Activated CD8-positive, alpha-beta T cell treated with anti-CD3 and anti-CD28 coated beads for 36 hours (primary cell): ENCODE data around the gene PDP2. TPM values are rescaled to one million over a fixed set of nuclear protein-coding genes. Genes with fewer than 3 reads are reported as not detected.

Experiments used
- ATAC-seq: fragments of 200-7000 bp; cut with Tn5 transposase; one replicate; pipeline ENCODE4 v1.10.0; 2021; ENCODE audit warnings: mild to moderate bottlenecking, moderate library complexity
- CTCF ChIA-PET: fragments of 350-600 bp; sonication (Branson Sonifier 250); formaldehyde crosslinking; loops from one replicate; lab custom pipeline; 2021; ENCODE audit warnings: antibody characterized with exemption; lab: Charles Lee
- POLR2A ChIA-PET: fragments of 350-600 bp; sonication (Branson Sonifier 250); formaldehyde crosslinking; loops from one replicate; lab custom pipeline; 2021; ENCODE audit warnings: antibody characterized with exemption; lab: Charles Lee
- DNase-seq: peaks from one replicate; pipeline ENCODE4 v3.0.0-alpha.2; 2020
- H3K27ac Mint-ChIP-seq: one replicate; pipeline ENCODE4 v1.8.0; 2021; ENCODE audit warnings: mild to moderate bottlenecking, mixed read lengths
- H3K27me3 Mint-ChIP-seq: one replicate; pipeline ENCODE4 v1.8.0; 2021; ENCODE audit warnings: mixed read lengths
- H3K36me3 Mint-ChIP-seq: one replicate; pipeline ENCODE4 v1.8.0; 2021; ENCODE audit warnings: low read depth, mixed read lengths
- H3K4me1 Mint-ChIP-seq: one replicate; pipeline ENCODE4 v1.8.0; 2021; ENCODE audit warnings: low read depth, mixed read lengths
- H3K4me3 Mint-ChIP-seq: one replicate; pipeline ENCODE4 v1.8.0; 2021; ENCODE audit warnings: mild to moderate bottlenecking, moderate library complexity, mixed read lengths
- H3K9me3 Mint-ChIP-seq: one replicate; pipeline ENCODE4 v1.8.0; 2021; ENCODE audit warnings: mixed read lengths
- CTCF ChIP-seq: fragments of 200-600 bp; IDR thresholded peaks from one replicate; pipeline ENCODE4 v1.8.0; 2022; ENCODE audit warnings: antibody characterized with exemption, mild to moderate bottlenecking
- intact Hi-C: fragments of 100-400 bp; cut with micrococcal nuclease; formaldehyde crosslinking; loops from one replicate; pipeline ENCODE4 v1.10.0; 2022
- total RNA-seq, 2 experiments: library from RNA; stranded (reverse); gene quantifications; one replicate each; pipeline ENCODE4 v1.2.3, GENCODE V29; 2021

Gene PDP2
- total RNA-seq, 2 experiments from 2014 or later, result 31.2 to 38.1 TPM

- intact Hi-C loops, result no loop called here
- no peak for TF ChIP-seq CTCF
- peaks cover 2% of the 10 kb centered on the region for H3K4me1 Mint-ChIP-seq
- H3K9me3 Mint-ChIP-seq, result no peaks in the 10 kb centered on the region
- H3K27ac Mint-ChIP-seq, result no peak overlapping the region
- H3K27me3 Mint-ChIP-seq, result peaks cover 39% of the 10 kb centered on the region
- ChIA-PET POLR2A (no interaction called here), CTCF (interaction anchor here (9.2 kb wide), 1 partner anchor 11 kb away, joined by 71 read pairs; the partner anchor contains the start of gene NAE1)
- no peak for DNase-seq
- H3K36me3 Mint-ChIP-seq, result no peaks in the 10 kb centered on the region
- no peak for ATAC-seq
- H3K4me3 Mint-ChIP-seq, result no peak overlapping the region
Observed at GRCh38 chr16:66840883-66841282, 39.4 kb upstream of the PDP2 start.

GRCh38 chr16:66841366-66841765 is 38.9 kb upstream of the PDP2 start:
- peaks cover 43% of the 10 kb centered on the region for H3K27me3 Mint-ChIP-seq
- no peaks in the 10 kb centered on the region for H3K36me3 Mint-ChIP-seq
- peaks cover 2% of the 10 kb centered on the region for H3K4me1 Mint-ChIP-seq
- intact Hi-C loops, result no loop called here
- ATAC-seq (no peak), DNase-seq (no peak)
- ChIA-PET POLR2A (interaction anchor here (0.7 to 1.1 kb wide), 2 partner anchors 10 to 12 kb away, joined by 3 to 4 read pairs; no protein-coding TSS in a partner anchor), CTCF (interaction anchor here (1.2 to 9.2 kb wide), 4 partner anchors 12 to 31 kb away, joined by 3 to 71 read pairs (median 10); partner anchors contain the start of gene NAE1)
- H3K4me3 Mint-ChIP-seq, result no peak overlapping the region
- TF ChIP-seq CTCF, result no peak
- H3K9me3 Mint-ChIP-seq, result no peaks in the 10 kb centered on the region
- no peak overlapping the region for H3K27ac Mint-ChIP-seq

- H3K27ac Mint-ChIP-seq, result no peak overlapping the region
- H3K4me3 Mint-ChIP-seq, result no peak overlapping the region
- no peak for DNase-seq
- ATAC-seq, result no peak
- H3K4me1 Mint-ChIP-seq, result peaks cover 3% of the 10 kb centered on the region
- no peaks in the 10 kb centered on the region for H3K36me3 Mint-ChIP-seq
- TF ChIP-seq CTCF, result no peak
- POLR2A ChIA-PET, result interaction anchor here (1.1 to 1.6 kb wide), 2 partner anchors 8 to 11 kb away, joined by 4 to 5 read pairs; no protein-coding TSS in a partner anchor
- no peaks in the 10 kb centered on the region for H3K9me3 Mint-ChIP-seq
- CTCF ChIA-PET, result interaction anchor here (1.1 to 9.2 kb wide), 4 partner anchors 13 to 52 kb away, joined by 4 to 71 read pairs (median 10); partner anchors contain the start of gene NAE1
- intact Hi-C loops, result no loop called here
- H3K27me3 Mint-ChIP-seq, result peaks cover 47% of the 10 kb centered on the region
Observed at GRCh38 chr16:66842765-66843164, 37.5 kb upstream of the PDP2 start.

- ChIA-PET POLR2A (interaction anchor here (0.9 to 1.6 kb wide), 2 partner anchors 9 to 20 kb away, joined by 4 to 5 read pairs; no protein-coding TSS in a partner anchor), CTCF (interaction anchor here (1.1 to 9.2 kb wide), 4 partner anchors 13 to 51 kb away, joined by 4 to 71 read pairs (median 10); partner anchors contain the start of gene NAE1)
- intact Hi-C loops, result no loop called here
- Mint-ChIP-seq H3K4me3 (no peak overlapping the region), H3K4me1 (peaks cover 7% of the 10 kb centered on the region), H3K9me3 (no peaks in the 10 kb centered on the region), H3K27ac (no peak overlapping the region), H3K36me3 (no peaks in the 10 kb centered on the region), H3K27me3 (peaks cover 45% of the 10 kb centered on the region)
- DNase-seq (no peak), ATAC-seq (no peak)
- TF ChIP-seq CTCF, result no peak
Observed at GRCh38 chr16:66843191-66843590, 37.1 kb upstream of the PDP2 start.

- CTCF ChIA-PET, result interaction anchor here (1.8 to 9.2 kb wide), 3 partner anchors 14 to 29 kb away, joined by 7 to 71 read pairs (median 16); partner anchors contain the start of gene NAE1
- Mint-ChIP-seq H3K4me3 (no peak overlapping the region), H3K27me3 (peaks cover 42% of the 10 kb centered on the region), H3K27ac (no peak overlapping the region), H3K36me3 (no peaks in the 10 kb centered on the region), H3K4me1 (peaks cover 11% of the 10 kb centered on the region), H3K9me3 (no peaks in the 10 kb centered on the region)
- intact Hi-C loops, result no loop called here
- POLR2A ChIA-PET, result interaction anchor here (0.9 to 1.6 kb wide), 2 partner anchors 9 to 21 kb away, joined by 4 to 5 read pairs; no protein-coding TSS in a partner anchor
- no peak for TF ChIP-seq CTCF
- DNase-seq (no peak), ATAC-seq (no peak)
Observed at GRCh38 chr16:66844009-66844341, 36.3 kb upstream of the PDP2 start.
